Muscle layer of duodenum (tissue), 2 donors: ENCODE data around the gene CDC123.

Source experiments
- H3K27ac ChIP-seq: one replicate; pipeline ENCODE4 v1.7.0; 2013; ENCODE audit warnings: mild to moderate bottlenecking, low read length
- H3K27me3 ChIP-seq: one replicate; pipeline ENCODE4 v1.7.0; 2013; ENCODE audit warnings: low read depth, mild to moderate bottlenecking, control low read depth, low read length
- H3K36me3 ChIP-seq, 2 donors: one replicate each; pipeline ENCODE4 v1.7.0; 2013; ENCODE audit warnings: low read length in 2 of 2, control low read depth in 1 of 2, mild to moderate bottlenecking in 1 of 2; ENCODE audit not compliant: insufficient read depth in 2 of 2, control insufficient read depth in 1 of 2
- H3K4me1 ChIP-seq, 2 donors: one replicate each; pipeline ENCODE4 v1.7.0; 2013; ENCODE audit warnings: low read length in 2 of 2, mild to moderate bottlenecking in 2 of 2, control low read depth in 1 of 2, moderate library complexity in 1 of 2; ENCODE audit not compliant: insufficient read depth in 2 of 2, control insufficient read depth in 1 of 2
- H3K4me3 ChIP-seq, 2 donors: one replicate each; pipeline ENCODE4 v1.7.0; 2013; ENCODE audit warnings: low read length in 2 of 2, low read depth in 1 of 2, mild to moderate bottlenecking in 1 of 2
- H3K9me3 ChIP-seq, 2 donors: one replicate each; pipeline ENCODE4 v1.7.0; 2013; ENCODE audit warnings: low read length in 2 of 2, control low read depth in 1 of 2, mild to moderate bottlenecking in 1 of 2; ENCODE audit not compliant: control insufficient read depth in 1 of 2
- donor health status: healthy.

CDC123 gene, protein sequence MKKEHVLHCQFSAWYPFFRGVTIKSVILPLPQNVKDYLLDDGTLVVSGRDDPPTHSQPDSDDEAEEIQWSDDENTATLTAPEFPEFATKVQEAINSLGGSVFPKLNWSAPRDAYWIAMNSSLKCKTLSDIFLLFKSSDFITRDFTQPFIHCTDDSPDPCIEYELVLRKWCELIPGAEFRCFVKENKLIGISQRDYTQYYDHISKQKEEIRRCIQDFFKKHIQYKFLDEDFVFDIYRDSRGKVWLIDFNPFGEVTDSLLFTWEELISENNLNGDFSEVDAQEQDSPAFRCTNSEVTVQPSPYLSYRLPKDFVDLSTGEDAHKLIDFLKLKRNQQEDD

DNA sequence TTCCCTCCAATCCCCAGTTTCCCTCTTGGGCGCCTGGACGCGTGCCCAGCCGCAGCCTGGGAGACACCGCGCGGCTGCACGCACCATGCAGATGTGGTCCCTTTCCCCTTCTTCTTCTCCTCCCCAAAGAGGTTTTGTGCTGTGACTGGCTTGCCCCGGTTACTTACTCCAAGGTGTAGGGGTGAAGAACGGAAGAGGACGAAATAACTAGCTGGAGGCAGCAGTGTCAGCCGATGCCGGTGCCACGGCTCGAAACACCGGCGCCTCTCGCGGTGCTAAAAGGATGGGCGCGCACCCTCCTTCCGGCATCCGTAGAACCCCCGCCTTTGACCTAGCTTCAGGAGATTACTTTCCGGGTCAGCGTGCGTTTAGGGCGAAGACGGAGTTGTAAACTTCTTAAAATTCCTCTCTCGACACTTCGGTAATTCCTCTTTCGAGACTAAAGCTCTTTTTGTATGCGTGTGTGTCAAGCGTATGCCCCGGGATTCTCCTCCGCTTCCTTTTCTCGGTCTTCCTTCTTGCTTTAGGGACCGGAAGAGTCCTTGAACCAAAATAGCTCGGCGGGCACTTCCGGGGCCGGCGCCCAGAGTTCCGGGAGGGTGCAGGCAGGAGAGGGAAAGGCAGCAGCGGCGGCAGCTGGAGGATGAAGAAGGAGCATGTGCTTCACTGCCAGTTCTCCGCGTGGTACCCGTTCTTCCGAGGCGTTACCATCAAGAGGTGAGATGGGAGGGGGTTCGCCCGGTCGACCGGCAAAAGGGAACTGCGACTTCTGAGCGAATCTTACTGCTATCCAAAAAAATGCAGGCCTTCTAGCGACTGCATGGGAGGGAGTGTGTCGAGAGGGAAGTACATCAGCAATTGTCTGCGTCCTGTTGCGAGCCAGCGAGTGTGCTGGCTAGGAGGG, at the start of gene CDC123, which contains the start of gene NUDT5:
Gene CDC123, plus strand, starts transcription at position 586 of the 904 bp plus-strand sequence. Its CDS starts 58 bp downstream, at position 644.
Gene NUDT5, minus strand, starts transcription at position 289 of the 904 bp plus-strand sequence. CDS start 9,600 bp downstream, outside the sequence.
- Histone ChIP-seq H3K4me1 (peaks cover 15 to 30% of the 10 kb centered on the region in 2 donors), H3K36me3 (peaks cover 0 to 11% of the 10 kb centered on the region in 2 donors), H3K27me3 (no peaks in the 10 kb centered on the region), H3K27ac (peak within 1 kb of the TSS; percentile 90), H3K9me3 (no peaks in the 10 kb centered on the region), H3K4me3 (peak within 1 kb of the TSS; percentile 83 to 100)

DNA sequence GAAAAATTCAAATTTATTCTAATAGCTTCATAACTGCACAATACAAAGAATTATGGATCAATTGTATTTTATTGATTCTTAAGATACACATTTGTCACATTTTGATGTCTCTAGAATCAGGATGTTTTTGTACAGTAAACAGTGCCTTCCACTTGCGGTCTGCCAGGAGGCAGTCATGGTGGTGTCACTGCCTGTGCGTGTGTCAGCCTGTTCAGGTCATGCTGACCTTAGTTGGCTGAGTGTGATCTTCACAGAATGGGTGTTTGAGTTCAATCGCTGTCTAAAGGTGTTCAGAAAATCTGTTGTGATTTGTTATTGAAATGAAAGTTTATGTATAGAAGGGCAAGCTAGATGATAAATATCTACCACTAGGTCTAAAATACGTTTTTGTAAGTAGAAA, 45.8 kb upstream of the CDC123 start:
- Histone ChIP-seq H3K27me3 (no peaks in the 10 kb centered on the region), H3K36me3 (peaks cover 9 to 20% of the 10 kb centered on the region in 2 donors), H3K4me3 (no peak overlapping the region), H3K4me1 (no peaks in the 10 kb centered on the region), H3K27ac (no peak overlapping the region), H3K9me3 (no peaks in the 10 kb centered on the region)

DNA sequence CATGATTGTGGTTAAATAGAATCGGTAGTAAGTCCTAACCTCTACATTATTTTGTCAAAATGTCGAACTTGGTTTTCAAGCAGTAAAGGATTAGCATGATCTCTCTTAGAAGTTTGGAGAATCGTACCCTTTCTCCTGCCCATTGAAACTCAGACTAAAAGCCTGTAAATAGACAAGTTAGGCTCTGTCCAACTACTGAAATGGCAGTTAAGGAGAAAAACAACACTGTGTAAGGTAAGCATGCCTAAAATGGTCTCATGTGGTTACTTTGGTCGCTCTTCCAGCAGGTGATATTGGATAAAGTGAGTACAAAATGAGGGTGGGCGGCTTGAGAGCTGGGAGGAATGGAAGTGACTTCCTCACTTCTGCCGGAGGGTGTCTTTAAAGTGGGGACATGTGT, 41.5 kb upstream of the CDC123 start:
- H3K36me3 ChIP-seq, result peaks cover 14 to 42% of the 10 kb centered on the region in 2 donors
- H3K9me3 ChIP-seq, result no peaks in the 10 kb centered on the region
- no peaks in the 10 kb centered on the region for H3K4me1 ChIP-seq
- H3K27me3 ChIP-seq, result no peaks in the 10 kb centered on the region
- H3K4me3 ChIP-seq, result no peak overlapping the region
- H3K27ac ChIP-seq, result no peak overlapping the region

DNA sequence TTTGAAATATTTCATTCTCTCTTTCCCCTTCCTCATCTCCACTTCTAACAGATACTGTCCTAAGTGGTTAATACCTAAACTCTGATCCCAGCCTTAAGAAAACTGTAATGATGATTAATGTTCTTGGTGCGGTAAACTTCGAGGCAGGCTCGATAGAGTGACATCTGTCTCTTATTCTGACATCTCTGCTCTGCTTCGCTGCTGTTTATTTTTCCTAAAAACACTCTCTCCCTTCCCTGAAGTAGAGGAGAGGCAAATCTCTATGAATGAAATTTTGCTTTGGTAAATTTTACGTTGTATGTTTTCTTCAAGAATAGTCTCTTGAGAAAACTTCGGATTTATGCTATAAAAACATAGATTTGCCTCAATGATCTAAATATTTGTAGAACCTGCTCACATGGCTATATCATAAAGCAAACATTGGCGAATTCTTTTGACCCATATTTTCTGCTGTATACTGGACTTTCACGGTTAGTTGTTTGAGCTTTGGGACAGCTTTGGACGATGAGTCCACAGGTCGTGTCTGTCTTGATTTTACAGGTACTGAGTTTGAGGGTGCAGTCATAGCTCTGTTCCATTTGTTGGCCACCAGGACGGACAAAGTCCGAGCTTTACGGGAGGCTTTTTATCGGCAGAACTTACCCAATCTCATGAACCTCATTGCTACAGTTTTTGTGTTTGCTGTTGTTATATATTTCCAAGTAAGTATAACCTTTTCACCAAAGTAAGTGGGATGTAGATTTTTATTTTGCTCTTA, 39.4 kb upstream of the CDC123 start:
- Histone ChIP-seq H3K9me3 (no peaks in the 10 kb centered on the region), H3K36me3 (peaks cover 13 to 47% of the 10 kb centered on the region in 2 donors), H3K4me3 (no peak overlapping the region), H3K27ac (no peak overlapping the region), H3K4me1 (no peaks in the 10 kb centered on the region), H3K27me3 (no peaks in the 10 kb centered on the region)

DNA sequence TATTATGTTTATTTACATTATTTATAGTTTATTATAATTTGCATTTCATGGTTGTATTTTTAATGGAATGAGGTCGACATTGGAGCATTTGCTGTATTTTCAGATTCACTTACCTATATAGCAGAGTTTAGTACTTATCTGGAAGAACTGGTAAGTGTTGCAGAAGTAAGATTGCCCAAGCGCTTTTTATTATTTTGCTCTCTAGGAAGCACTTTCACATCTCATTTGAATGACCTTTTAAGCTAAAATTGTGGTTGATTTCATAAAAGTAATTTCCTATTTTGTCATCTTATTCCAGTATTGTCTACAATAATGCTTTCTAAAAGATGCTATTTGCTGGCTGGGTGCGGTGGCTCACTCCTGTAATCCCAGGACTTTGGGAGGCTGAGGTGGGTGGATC, 37.9 kb upstream of the CDC123 start:
- H3K4me3 ChIP-seq, result no peak overlapping the region
- H3K27me3 ChIP-seq, result no peaks in the 10 kb centered on the region
- H3K9me3 ChIP-seq, result no peaks in the 10 kb centered on the region
- no peak overlapping the region for H3K27ac ChIP-seq
- H3K36me3 ChIP-seq, result peaks cover 25 to 55% of the 10 kb centered on the region in 2 donors
- H3K4me1 ChIP-seq, result no peaks in the 10 kb centered on the region

DNA sequence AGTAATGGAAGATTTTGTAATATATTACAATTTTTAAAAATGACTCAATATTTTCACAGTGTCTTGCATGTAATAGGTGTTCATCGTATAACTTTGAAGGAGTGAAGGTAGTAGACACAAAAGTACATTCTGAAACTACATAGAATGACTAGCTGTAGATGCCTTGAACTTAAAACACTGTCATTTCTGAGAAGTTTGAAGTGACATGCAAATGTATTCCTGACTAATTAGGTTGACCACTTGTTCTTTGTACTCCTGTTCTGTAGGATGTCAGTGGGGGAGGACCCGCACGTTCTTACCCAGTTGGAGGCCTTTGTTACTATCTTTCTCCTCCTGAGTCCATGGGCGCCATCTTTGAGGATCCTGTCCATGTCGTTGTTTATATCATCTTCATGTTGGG, 35.3 kb upstream of the CDC123 start:
- Histone ChIP-seq H3K9me3 (no peaks in the 10 kb centered on the region), H3K27ac (no peak overlapping the region), H3K4me1 (no peaks in the 10 kb centered on the region), H3K4me3 (no peak overlapping the region), H3K36me3 (peaks cover 35 to 61% of the 10 kb centered on the region in 2 donors), H3K27me3 (no peaks in the 10 kb centered on the region)

DNA sequence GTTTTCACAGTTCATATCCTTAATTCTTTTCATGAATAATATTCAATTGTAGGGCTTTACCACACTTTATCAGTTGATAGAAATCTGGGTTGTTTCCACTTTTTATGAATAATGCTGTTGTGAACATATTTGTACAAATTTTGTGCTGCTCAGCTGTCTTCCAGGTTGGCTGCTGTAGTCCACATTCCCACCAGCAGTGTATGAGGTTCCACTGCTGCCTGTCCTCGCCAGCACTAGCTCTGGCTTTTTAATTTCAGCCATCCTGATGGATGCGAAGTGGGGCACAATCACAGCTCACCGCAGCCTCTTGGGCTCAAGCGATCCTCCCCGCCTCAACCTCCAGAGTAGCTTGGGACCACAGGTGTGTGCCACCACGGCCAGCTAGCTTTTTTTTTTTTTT, 33.1 kb upstream of the CDC123 start:
- Histone ChIP-seq H3K36me3 (peaks cover 48 to 74% of the 10 kb centered on the region in 2 donors), H3K4me1 (no peaks in the 10 kb centered on the region), H3K27me3 (no peaks in the 10 kb centered on the region), H3K27ac (no peak overlapping the region), H3K9me3 (no peaks in the 10 kb centered on the region), H3K4me3 (no peak overlapping the region)

DNA sequence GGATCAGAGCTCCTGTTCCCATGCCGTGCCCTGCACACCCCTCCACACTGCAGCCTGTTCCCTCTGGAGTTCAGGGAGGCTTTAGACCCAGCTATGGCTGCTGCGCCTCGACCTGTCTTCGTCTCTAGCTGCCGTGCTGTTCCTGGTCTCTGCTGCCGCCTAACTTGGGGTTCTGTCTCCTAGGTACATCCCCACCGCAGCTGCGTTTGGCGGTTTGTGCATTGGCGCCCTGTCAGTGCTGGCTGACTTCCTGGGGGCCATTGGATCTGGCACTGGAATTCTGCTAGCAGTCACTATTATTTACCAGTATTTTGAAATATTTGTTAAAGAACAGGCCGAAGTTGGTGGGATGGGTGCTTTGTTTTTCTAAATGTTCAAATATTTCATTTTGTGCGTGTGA, 31.9 kb upstream of the CDC123 start:
- no peak overlapping the region for H3K4me3 ChIP-seq
- no peaks in the 10 kb centered on the region for H3K4me1 ChIP-seq
- H3K36me3 ChIP-seq, result peaks cover 49 to 77% of the 10 kb centered on the region in 2 donors
- H3K9me3 ChIP-seq, result no peaks in the 10 kb centered on the region
- H3K27ac ChIP-seq, result no peak overlapping the region
- no peaks in the 10 kb centered on the region for H3K27me3 ChIP-seq

DNA sequence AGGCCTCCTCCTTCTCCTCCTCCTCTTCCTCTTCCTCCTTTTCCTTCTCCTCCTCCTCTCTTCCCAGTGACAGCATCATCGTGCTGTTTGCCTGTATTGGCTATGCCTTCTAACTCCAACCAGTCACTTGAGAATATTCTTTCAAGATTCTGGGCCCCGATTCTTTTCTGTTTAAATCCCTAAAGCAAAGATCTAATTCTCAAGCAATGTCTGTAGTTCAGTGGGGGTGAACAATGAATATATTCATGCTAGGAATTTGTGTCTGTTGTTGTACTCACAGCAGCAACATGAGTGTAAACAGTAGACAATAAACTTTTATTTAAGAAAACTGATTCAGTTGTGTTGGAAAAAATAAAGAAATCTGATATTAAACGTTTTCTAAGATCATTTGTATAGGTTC, 31.0 kb upstream of the CDC123 start:
- H3K9me3 ChIP-seq, result no peaks in the 10 kb centered on the region
- H3K27ac ChIP-seq, result no peak overlapping the region
- no peak overlapping the region for H3K4me3 ChIP-seq
- peaks cover 59 to 78% of the 10 kb centered on the region in 2 donors for H3K36me3 ChIP-seq
- no peaks in the 10 kb centered on the region for H3K4me1 ChIP-seq
- H3K27me3 ChIP-seq, result no peaks in the 10 kb centered on the region

DNA sequence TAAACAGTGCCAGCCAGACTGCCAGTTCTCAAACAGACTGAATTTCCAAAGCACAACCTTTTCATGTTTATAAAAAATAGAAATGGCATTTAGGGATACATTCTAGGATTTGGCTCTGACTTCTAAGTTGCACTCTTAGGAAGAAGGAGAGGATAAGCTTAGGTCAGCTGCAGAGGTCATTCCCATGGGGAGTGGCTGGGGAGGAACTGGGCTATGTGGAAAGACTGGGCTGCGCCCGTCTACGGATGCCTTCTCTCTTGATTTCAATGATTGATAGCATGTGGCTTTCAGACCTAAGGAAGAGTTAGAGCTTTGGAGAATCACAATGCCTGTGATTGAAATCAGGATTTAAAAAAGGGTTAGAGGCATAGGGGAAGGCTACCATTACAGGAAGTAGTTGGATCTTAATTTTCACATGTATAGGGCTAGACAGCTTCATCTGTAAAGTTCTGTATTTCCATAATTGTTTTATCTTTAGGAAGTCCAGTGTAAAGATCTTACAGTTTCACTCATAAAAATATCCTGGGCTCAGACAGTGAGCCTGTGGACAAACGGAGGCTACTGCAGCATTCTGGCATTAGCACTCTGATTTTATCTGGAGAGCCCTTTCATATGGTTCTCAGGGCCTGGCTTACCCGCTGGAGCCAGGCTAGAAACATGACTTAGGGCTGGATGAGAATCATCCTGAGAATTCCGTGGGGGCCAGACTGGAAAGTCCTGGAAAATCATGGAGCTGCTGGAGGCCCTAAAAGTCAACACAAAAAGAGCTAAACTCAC, 29.8 kb upstream of the CDC123 start:
- H3K36me3 ChIP-seq, result peaks cover 64 to 83% of the 10 kb centered on the region in 2 donors
- no peaks in the 10 kb centered on the region for H3K27me3 ChIP-seq
- no peak overlapping the region for H3K27ac ChIP-seq
- H3K4me1 ChIP-seq, result no peaks in the 10 kb centered on the region
- no peak overlapping the region for H3K4me3 ChIP-seq
- H3K9me3 ChIP-seq, result no peaks in the 10 kb centered on the region
